Aorta (tissue), 5 donors: ENCODE data around the gene OLA1. TPM values are rescaled to one million over a fixed set of nuclear protein-coding genes. Genes with fewer than 3 reads are reported as not detected.
A peak's percentile ranks its signal among the peaks of the same experiment; 100 is the strongest.

Experiments used
- ATAC-seq: fragments of 200-7000 bp; cut with Tn5 transposase; one replicate; pipeline ENCODE4 v1.9.1; 2022; ENCODE audit warnings: moderate library complexity; ENCODE audit not compliant: low FRiP score
- DNase-seq, 2 donors: peaks; one replicate each; pipeline ENCODE4 v3.0.0-alpha.2; 2020
- H3K27ac ChIP-seq, 2 donors: one replicate each; pipeline ENCODE4 v1.5.1; 2013; ENCODE audit warnings: low read length in 2 of 2, mild to moderate bottlenecking in 2 of 2, moderate library complexity in 2 of 2, control low read depth in 1 of 2, inconsistent platforms in 1 of 2, low read depth in 1 of 2
- H3K27me3 ChIP-seq, 2 donors: one replicate each; pipeline ENCODE4 v1.6.1; 2013; ENCODE audit warnings: control low read depth in 1 of 2, low read length in 1 of 2, mild to moderate bottlenecking in 1 of 2, moderate library complexity in 1 of 2; ENCODE audit not compliant: insufficient read depth in 2 of 2, control insufficient read depth in 1 of 2
- H3K36me3 ChIP-seq, 2 donors: one replicate each; pipeline ENCODE4 v1.6.1; 2013; ENCODE audit warnings: control low read depth in 1 of 2, low read length in 1 of 2, mild to moderate bottlenecking in 1 of 2; ENCODE audit not compliant: insufficient read depth in 2 of 2, control insufficient read depth in 1 of 2
- H3K4me1 ChIP-seq, 2 donors: one replicate each; pipeline ENCODE4 v1.6.1; 2013; ENCODE audit warnings: low read length in 2 of 2, control low read depth in 1 of 2, mild to moderate bottlenecking in 1 of 2, moderate library complexity in 1 of 2; ENCODE audit not compliant: insufficient read depth in 2 of 2, control insufficient read depth in 1 of 2
- H3K4me3 ChIP-seq, 2 donors: one replicate each; pipeline ENCODE4 v1.5.1; 2013; ENCODE audit warnings: low read length in 2 of 2, control low read depth in 1 of 2, mild to moderate bottlenecking in 1 of 2
- H3K9me3 ChIP-seq: one replicate; pipeline ENCODE4 v1.6.1; 2013; ENCODE audit warnings: mild to moderate bottlenecking, low read length; ENCODE audit not compliant: control insufficient read depth
- WGBS, 2 donors: extraction: QIAGEN DNeasy Blood & Tissue Kit; methylation state at CpG; one replicate each; pipeline ENCODE4 v1.1.7; 2013; 5-methylcytosine and 5-hydroxymethylcytosine counted together
- intact Hi-C, 2 donors: fragments of 100-400 bp; cut with DNase I; formaldehyde crosslinking; loops; one replicate each; pipeline versions ENCODE4 v1.14.2 to v1.15.0; 2022
- polyA plus RNA-seq, 2 donors: library from polyadenylated mRNA; stranded (reverse); fragments of 200-250 nt; gene quantifications; one replicate each; pipeline ENCODE4 v1.2.3, GENCODE V29; 2013
- total RNA-seq, 2 donors: library from RNA; stranded (reverse); fragmentation: NEBNext Ultra II Directional; extraction: Animal tissue kit (Norgen Biotek cat#: 25700); gene quantifications; one replicate each; pipeline ENCODE4 v1.2.1, GENCODE V29; 2021
- donor health status: healthy with polysubstance abuse.
- donor health status: Bipolar disorder and iron deficiency.
- donor health status: DM: no; HTN: no; CAD: no.
- donor health status: DM: no; HTN: no; CAD: no.
- donor health status: DM: yes; HTN: yes; CAD: no.

Gene OLA1
- total and polyA plus RNA-seq, 4 donors, result 45.2 to 64.0 (median 54.3) TPM

GRCh38 chr2:174063492-174064092 lies 184.7 kb downstream of the OLA1 start:
- intact Hi-C loops, result no loop called here
- DNase-seq (no peak), ATAC-seq (no peak)
- Histone ChIP-seq H3K9me3 (no peaks in the 10 kb centered on the region), H3K4me1 (no peaks in the 10 kb centered on the region), H3K27ac (no peak overlapping the region), H3K4me3 (no peak overlapping the region), H3K27me3 (no peaks in the 10 kb centered on the region), H3K36me3 (no peaks in the 10 kb centered on the region)
- 95 to 96% methylated on average over 12 of the region's 12 CpGs for WGBS, 2 donors

GRCh38 chr2:174062934-174063333 lies 185.4 kb downstream of the OLA1 start:
- 67 to 77% methylated on average over 7 of the region's 7 CpGs for WGBS, 2 donors
- peak; percentile 62 for ATAC-seq
- Histone ChIP-seq H3K4me3 (no peak overlapping the region), H3K27me3 (no peaks in the 10 kb centered on the region), H3K9me3 (no peaks in the 10 kb centered on the region), H3K36me3 (no peaks in the 10 kb centered on the region), H3K27ac (no peak overlapping the region), H3K4me1 (no peaks in the 10 kb centered on the region)
- no peak for DNase-seq
- intact Hi-C loops, result no loop called here

- intact Hi-C loops, result loop anchor here in 1 of 2 donors (10.0 kb wide), 1 partner anchor 655 kb away; no protein-coding TSS in a partner anchor
- no peak for ATAC-seq
Observed at GRCh38 chr2:174059884-174060244, 188.5 kb downstream of the OLA1 start.

GRCh38 chr2:174059178-174059883 lies 189.0 kb downstream of the OLA1 start:
- Histone ChIP-seq H3K9me3 (no peaks in the 10 kb centered on the region), H3K27ac (no peak overlapping the region), H3K4me1 (no peaks in the 10 kb centered on the region), H3K4me3 (no peak overlapping the region), H3K36me3 (no peaks in the 10 kb centered on the region), H3K27me3 (no peaks in the 10 kb centered on the region)
- WGBS, 2 donors, result 84 to 86% methylated on average over 6 of the region's 6 CpGs
- intact Hi-C loops, result loop anchor here in 1 of 2 donors (10.0 kb wide), 1 partner anchor 655 kb away; no protein-coding TSS in a partner anchor
- ATAC-seq, result no peak
- DNase-seq, result no peak

More at GRCh38 chr2:174059884-174060244, 188.5 kb downstream of the OLA1 start:
- Histone ChIP-seq H3K9me3 (no peaks in the 10 kb centered on the region), H3K36me3 (no peaks in the 10 kb centered on the region), H3K4me1 (no peaks in the 10 kb centered on the region), H3K27me3 (no peaks in the 10 kb centered on the region), H3K27ac (no peak overlapping the region), H3K4me3 (no peak overlapping the region)
- DNase-seq, result no peak
- WGBS, 2 donors, result 97% methylated on average over 3 of the region's 3 CpGs

GRCh38 chr2:174058456-174058855 lies 189.9 kb downstream of the OLA1 start:
- no peak for ATAC-seq
- Histone ChIP-seq H3K27ac (no peak overlapping the region), H3K4me1 (no peaks in the 10 kb centered on the region), H3K4me3 (no peak overlapping the region), H3K27me3 (no peaks in the 10 kb centered on the region), H3K36me3 (no peaks in the 10 kb centered on the region), H3K9me3 (no peaks in the 10 kb centered on the region)
- no peak for DNase-seq
- WGBS, 2 donors, result 96 to 97% methylated on average over 1 of the region's 1 CpG
- intact Hi-C loops, result loop anchor here in 1 of 2 donors (10.0 kb wide), 1 partner anchor 654 kb away; no protein-coding TSS in a partner anchor

GRCh38 chr2:174058026-174058425 lies 190.3 kb downstream of the OLA1 start:
- ATAC-seq, result no peak
- 52 to 53% methylated on average over 2 of the region's 2 CpGs for WGBS, 2 donors
- intact Hi-C loops, result loop anchor here in 1 of 2 donors (10.0 kb wide), 1 partner anchor 653 kb away; no protein-coding TSS in a partner anchor

GRCh38 chr2:174054926-174055325 lies 193.4 kb downstream of the OLA1 start:
- WGBS, 2 donors, result 92 to 96% methylated on average over 8 of the region's 8 CpGs
- ATAC-seq, result no peak
- intact Hi-C loops, result loop anchor here in 1 of 2 donors (10.0 kb wide), 1 partner anchor 650 kb away; no protein-coding TSS in a partner anchor

More at GRCh38 chr2:174058026-174058425, 190.3 kb downstream of the OLA1 start:
- Histone ChIP-seq H3K36me3 (no peaks in the 10 kb centered on the region), H3K9me3 (no peaks in the 10 kb centered on the region), H3K4me1 (no peaks in the 10 kb centered on the region), H3K27ac (no peak overlapping the region), H3K27me3 (no peaks in the 10 kb centered on the region), H3K4me3 (no peak overlapping the region)
- DNase-seq, result no peak

GRCh38 chr2:174053355-174054151 lies 194.8 kb downstream of the OLA1 start:
- no peak for ATAC-seq
- H3K36me3 ChIP-seq, result no peaks in the 10 kb centered on the region
- no peak for DNase-seq

More at GRCh38 chr2:174054926-174055325, 193.4 kb downstream of the OLA1 start:
- no peaks in the 10 kb centered on the region for H3K36me3 ChIP-seq
- no peak overlapping the region for H3K27ac ChIP-seq
- no peak overlapping the region for H3K4me3 ChIP-seq
- H3K27me3 ChIP-seq, result no peaks in the 10 kb centered on the region
- DNase-seq, result no peak
- no peaks in the 10 kb centered on the region for H3K9me3 ChIP-seq
- H3K4me1 ChIP-seq, result no peaks in the 10 kb centered on the region

More at GRCh38 chr2:174053355-174054151, 194.8 kb downstream of the OLA1 start:
- Histone ChIP-seq H3K4me3 (no peak overlapping the region), H3K9me3 (no peaks in the 10 kb centered on the region), H3K4me1 (no peaks in the 10 kb centered on the region), H3K27me3 (no peaks in the 10 kb centered on the region), H3K27ac (no peak overlapping the region)
- intact Hi-C loops, result loop anchor here in 1 of 2 donors (10.0 kb wide), 1 partner anchor 649 kb away; no protein-coding TSS in a partner anchor
- WGBS, 2 donors, result 61 to 67% methylated on average over 10 of the region's 10 CpGs
